Activated gamma-delta T cell (primary cell): ENCODE data around the gene NFX1.
"Not testable (repeated sequence)": the region's sequence is repeated elsewhere in the genome, so short reads cannot be mapped to it uniquely, and the experiment has no call there.

ENCODE experiments used
- DNase-seq: peaks from one replicate; lab custom pipeline; 2025; lab: John Stamatoyannopoulos, UW

The NFX1 gene

DNA sequence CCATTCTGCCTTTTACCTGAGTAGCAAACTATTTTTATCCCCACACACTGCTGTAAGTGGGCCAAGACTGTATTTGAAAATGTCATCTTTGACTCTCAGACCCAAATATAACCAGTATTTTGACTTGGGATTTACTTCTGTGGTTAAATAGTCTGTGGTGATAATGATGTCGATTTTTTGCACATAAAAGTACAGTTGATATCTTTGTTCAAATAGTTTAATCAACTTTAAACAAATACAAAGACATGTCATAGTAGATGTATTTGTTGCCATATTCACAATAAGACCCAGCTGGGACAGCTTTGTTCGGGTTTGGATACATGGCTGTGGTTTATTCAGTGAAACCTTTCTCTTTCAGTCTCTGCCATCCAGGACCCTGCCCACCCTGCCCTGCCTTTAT, 20.4 kb downstream of the NFX1 start:
- no peak for DNase-seq

DNA sequence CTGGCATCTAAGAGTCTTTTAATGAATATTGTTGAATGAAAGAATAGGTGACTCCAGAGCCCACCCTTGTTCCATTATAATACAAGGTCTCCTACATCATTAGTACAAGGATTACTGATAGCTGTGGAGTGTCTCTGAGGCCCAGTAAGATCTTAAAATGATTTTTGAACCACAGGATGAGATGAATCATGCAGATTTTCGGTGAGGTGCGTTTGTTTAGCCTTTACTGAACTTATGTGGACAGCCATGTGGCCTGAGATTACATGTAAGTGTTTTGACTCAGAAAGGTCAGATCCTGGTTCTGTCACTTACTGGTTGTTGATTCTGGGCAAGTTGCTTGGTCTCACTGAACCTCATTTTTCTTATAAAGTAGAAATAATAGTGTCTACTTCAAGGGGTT, 21.6 kb downstream of the NFX1 start:
- no peak for DNase-seq

DNA sequence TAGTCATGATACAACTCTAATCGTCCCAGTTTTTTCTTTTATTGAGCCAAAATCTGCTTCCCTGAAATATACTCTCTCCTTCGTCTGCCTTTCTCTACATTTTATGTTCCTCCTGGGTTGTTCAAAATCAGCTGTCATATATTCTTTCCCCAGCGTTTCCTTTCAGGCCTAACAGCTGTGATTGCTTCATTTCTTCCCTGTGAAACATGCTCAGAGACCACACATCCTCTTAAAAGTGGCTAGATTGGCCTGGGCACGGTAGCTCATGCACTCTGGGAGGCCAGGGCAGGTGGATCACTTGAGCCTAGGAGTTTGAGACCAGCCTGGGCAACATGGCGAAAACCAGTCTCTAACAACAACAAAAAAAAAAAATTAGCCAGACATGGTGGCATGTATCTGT, 25.1 kb downstream of the NFX1 start:
- DNase-seq = no peak

GRCh38 chr9:33317136-33317535, 26.8 kb downstream of the NFX1 start:
- DNase-seq = not testable (repeated sequence)

- no peak for DNase-seq
These were observed 27.9 kb downstream of the NFX1 start for GRCh38 chr9:33318225-33318624.

DNA sequence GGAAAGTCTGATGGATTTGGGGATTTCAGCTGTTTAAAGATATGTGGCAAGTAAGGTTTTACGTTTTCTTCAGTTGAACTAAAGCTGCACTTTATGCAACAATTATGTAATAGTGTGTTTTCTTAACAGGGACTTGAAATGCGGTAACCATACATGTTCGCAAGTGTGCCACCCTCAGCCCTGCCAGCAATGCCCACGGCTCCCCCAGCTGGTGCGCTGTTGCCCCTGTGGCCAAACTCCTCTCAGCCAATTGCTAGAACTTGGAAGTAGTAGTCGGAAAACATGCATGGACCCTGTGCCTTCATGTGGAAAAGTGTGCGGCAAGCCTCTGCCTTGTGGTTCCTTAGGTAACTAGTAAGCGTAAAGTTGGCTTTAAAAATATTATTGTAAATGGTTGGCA, 28.5 kb downstream of the NFX1 start:
- DNase-seq = no peak

- DNase-seq = no peak
These were observed 29.9 kb downstream of the NFX1 start for GRCh38 chr9:33320230-33320567.

DNA sequence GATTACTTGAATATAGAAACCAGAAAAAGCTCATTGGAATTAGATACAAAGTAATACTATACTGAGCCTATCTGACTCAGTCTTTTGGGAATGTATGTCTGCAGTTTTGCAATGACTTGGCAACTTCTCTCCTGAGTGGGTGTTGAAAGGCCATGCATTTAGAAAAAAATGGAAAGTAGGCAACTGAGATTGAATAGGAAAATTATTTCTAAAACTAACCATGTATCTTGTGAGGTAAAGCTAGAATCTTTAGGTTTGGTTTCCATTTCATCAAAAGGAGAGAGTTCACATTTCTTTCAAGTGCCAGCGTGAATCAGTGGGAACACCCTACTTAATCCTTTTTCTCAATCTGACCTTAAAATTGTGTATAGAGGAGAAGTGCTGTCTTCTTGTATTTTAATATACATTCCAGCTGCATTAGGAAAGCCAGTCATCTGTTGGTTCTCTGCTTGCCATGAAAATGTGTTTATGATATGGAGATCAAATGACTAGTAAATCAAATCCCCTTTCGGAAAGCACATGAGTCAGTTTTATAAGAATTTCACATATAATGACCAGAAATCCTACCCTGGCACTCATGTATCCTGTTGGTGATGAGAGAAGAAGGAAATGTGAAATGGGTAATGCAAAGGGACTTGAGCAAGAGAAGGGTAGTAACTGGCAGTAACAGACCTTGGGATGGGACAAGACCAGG, 30.4 kb downstream of the NFX1 start:
- no peak for DNase-seq

- no peak for DNase-seq
These were observed 38.8 kb downstream of the NFX1 start for GRCh38 chr9:33329117-33329563.

DNA sequence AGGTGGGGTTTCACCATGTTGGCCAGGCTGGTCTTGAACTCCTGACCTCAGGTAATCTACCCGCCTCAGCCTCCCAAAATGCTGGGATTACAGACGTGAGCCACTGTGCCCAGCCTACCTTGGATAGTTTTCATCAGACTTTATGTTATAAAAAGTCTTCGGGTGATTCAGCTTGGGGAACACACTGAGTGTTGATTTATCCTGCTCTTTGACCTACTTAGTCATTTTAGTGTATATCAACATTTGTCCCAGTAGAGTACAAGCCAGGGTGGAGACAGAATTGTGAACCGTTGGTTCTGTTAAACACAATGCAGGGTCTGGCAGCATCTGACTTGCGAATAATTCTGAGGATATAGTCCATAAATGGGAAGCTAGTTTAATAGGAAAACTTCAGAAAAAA, 39.7 kb downstream of the NFX1 start:
- no peak for DNase-seq

DNA sequence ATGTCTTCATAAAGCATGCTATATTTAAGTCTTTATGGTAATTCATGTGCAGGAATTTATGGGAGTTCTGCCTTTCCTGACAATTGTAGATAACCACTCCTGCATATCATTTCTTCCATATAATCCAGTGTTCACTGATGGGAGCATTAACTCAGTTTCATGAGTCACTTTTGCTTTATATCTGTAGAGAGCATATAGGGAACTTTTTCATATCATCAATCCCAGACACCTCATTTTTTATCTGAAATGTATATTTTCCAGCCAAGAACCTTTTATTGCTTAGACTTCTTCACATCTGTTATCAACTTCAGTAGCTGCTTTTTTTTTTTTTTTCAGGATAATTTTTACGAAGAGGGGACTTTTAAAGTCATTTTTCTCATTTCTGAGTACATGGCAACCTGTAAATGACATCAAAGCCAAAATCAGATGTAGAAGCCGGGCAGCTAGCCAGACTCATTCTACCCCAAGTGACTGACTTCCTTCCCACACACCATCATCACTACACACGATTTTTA, 41.1 kb downstream of the NFX1 start:
- DNase-seq = no peak

DNA sequence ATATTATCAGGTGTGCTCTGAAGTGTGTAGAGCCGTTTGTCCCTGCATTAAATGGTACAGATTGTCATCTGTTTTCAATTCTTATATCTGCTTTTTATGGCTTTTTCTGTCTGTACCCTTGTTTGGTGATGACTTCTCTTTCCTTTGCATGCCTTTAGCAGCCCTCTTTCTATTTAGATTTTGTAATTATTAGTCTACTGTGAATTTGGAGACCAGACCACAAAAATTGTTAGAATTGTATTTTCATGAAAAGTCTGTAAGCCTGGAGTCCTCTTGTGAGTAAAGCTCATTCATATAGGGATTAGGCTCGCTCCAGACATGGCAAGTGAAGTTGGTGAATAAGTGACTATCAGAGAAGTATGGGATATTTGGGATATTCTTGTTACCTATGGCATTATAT, 41.7 kb downstream of the NFX1 start:
- no peak for DNase-seq

DNA sequence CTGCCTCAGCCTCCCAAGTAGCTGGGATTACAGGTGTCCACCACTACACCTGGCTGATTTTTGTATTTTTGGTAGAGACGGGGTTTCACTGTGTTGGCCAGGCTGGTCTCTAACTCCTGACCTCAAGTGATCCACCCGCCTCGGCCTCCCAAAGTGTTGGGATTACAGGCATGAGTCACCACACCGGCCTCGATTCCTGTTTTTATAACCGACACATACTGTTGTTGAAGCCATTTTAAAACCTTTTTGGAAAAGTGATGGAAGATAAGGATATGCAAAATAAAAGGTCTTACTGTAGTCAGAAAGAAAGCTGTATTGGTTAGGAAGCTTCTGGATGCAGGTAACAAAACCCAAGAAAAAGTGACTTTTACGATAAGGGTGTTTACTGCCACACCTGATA, 42.6 kb downstream of the NFX1 start:
- not testable (repeated sequence) for DNase-seq

DNA sequence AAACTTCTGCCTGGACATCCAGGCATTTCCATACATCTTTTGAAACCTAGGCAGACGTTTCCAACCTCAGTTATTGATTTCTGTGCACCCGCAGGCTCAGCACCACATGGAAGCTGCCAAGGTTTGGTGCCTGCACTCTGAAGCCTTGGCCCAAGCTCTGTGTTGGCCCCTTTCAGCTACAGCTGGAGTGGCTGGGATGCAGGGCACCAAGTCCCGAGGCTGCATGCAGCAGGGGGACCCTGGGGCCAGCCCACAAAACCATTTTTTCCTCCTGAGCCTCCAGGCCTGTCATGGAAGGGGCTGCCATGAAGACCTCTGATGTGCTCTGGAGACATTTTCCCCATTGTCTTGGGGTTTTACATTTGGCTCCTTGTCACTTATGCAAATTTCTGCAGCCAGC, 49.9 kb downstream of the NFX1 start:
- DNase-seq = no peak

- no peak for DNase-seq
These were observed 50.9 kb downstream of the NFX1 start for GRCh38 chr9:33341182-33341581.

- DNase-seq = no peak
These were observed 53.8 kb downstream of the NFX1 start for GRCh38 chr9:33344145-33344544.

- DNase-seq = no peak
These were observed 56.2 kb downstream of the NFX1 start for GRCh38 chr9:33346564-33346963.

DNA sequence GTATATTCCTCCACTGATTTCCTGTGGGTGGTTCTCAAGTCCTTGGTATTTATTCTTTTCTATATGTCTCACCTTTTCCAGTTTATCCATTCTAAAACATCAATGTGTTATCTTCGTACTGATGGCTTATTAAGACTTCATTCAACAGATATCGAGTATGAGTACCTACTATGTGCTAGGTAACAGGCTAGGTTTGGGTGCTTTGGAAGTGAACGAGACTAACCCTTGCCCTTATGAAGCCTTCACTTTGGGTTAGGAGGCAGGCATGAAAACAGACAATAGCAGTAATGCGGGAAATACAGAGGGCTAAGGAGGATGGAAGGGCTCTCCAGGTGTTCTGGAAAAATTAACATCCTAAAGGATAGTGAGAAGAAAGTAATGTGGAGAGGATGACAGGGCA, 58.7 kb downstream of the NFX1 start:
- DNase-seq = no peak

DNA sequence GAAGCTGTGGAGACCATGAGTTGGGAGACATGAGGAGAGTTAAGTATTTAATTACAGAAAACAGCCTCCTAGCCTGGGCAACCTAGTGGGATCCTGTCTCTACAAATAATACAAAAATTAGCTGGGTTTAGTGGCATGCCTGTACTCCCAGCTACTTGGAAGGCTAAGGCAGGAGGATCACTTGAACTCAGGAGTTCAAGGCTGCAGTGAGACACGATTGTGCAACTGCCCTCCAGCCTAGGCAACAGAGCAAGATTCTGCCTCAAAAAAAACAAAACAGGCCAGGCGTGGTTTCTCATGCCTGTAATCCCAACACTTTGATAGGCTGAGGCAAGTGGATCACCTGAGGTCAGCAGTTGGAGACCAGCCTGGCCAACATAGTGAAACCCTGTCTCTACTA, 59.4 kb downstream of the NFX1 start:
- DNase-seq = no peak

GRCh38 chr9:33350310-33350709, 60.0 kb downstream of the NFX1 start:
- no peak for DNase-seq

DNA sequence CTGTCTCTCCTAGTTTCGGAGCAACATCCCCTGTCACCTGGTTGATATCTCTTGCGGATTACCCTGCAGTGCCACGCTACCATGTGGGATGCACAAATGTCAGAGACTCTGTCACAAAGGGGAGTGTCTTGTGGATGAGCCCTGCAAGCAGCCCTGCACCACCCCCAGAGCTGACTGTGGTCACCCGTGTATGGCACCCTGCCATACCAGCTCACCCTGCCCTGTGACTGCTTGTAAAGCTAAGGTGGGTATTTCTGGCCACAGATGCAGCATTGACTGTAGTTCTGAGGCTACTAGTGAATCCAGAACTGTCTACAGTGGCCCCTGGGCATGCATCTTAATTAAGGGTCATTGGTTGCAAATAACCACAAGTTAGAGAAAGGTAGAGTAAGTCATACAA, 61.2 kb downstream of the NFX1 start:
- no peak for DNase-seq

- DNase-seq = no peak
These were observed 64.4 kb downstream of the NFX1 start for GRCh38 chr9:33354651-33355211.

DNA sequence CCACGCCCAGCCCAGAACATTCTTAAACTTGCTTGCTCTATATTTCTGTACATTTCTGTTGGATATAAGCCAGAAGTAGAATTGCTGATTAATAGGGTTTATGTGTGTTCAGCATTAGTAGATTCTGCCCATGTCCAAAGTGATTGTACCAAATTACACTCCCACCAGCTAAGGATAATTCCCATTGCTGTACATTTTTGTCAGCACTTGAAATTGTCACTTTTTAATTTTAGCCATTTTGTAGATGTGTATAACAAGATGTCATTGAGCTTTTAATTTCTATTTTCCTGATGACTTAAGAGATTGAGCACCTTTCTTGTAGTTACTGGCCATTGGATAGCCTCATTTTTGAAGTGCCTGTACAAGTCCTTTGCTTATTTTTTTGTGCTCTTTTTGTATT, 65.6 kb downstream of the NFX1 start:
- no peak for DNase-seq

- not testable (repeated sequence) for DNase-seq
These were observed 68.3 kb downstream of the NFX1 start for GRCh38 chr9:33358641-33359040.
